ENCODE measurements around the gene ARID1B. TPM values are rescaled to one million over a fixed set of nuclear protein-coding genes. Genes with fewer than 3 reads are reported as not detected.

The ARID1B gene
- total and polyA plus RNA-seq, 10 of the 15 experiments (the other 5 are each of a cell fraction or from before 2014, with no cell fraction given): 24.7 to 133 (median 54.6) TPM

DNA sequence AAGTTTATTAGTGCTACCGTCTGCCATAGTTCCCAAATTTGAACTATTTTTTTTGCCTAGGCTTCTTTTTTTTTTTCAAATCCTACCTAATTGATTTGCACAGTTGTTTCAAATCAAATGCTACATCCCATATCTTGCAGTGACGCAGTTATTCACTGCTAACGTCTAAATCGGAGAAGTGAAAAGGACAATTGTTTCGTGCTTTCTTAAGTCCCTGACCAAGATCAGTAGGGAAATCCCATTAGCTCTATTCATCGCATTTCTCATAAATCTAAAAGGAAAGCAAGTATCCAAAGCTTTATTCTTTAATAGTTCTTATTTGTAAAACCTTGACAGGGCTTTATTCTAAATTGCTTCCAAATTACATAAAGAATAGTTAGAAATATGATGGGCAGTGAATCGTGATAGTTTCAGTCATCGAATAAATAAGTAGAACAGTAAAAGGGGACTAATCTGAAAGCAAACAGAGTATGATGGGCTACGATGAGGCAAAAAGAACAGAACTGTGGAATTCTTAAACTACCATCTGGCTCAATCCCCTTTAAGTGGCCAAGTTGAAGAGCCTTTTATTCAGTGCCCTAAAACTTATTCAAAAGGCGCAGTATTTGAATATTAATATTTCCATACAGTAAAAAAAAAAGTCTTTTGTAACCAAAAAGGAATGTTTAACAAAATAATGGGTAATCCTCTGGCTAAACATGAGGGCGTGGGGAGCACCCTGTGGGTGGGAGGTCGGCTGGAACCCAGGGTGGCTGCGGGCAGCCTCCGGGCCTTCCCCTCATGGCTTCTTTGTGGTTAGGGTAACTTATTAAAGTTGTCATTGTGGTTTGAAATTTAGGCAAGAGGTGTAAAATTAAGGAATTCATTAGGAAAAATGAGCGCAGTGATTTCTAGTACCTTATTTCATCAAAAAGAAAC, 3.0 kb upstream of the ARID1B start (continued):
- TF ChIP-seq MEF2A (IDR thresholded peaks at IDR 0.05; ENCODE audit: insufficient read depth, low read depth, low read length): no peak

GRCh38 chr6:156774863-156775405, 2.2 kb upstream of the ARID1B start:
- WGBS (ENCODE audit: insufficient coverage, insufficient replicate concordance, low lambda C conversion rate, missing lambda C conversion rate): 83% methylated on average over 5 of the region's 5 CpGs
- H3K27ac ChIP-seq (ENCODE audit: control insufficient read depth, insufficient read depth): no peak overlapping the region
- ATAC-seq (no peak), FAIRE-seq (no peak), DNase-seq (ENCODE audit: low read depth, low spot score) (no peak)
- ChIA-PET SMC1A (ENCODE audit: uncharacterized antibody, unreplicated experiment) (interaction anchor here (1.4 to 2.2 kb wide), 3 partner anchors 21 to 88 kb away, joined by 4 to 28 read pairs (median 17); no protein-coding TSS in a partner anchor), CTCF (interaction anchor here (0.6 kb wide), 1 partner anchor 19 kb away, joined by 4 read pairs; no protein-coding TSS in a partner anchor), POLR2A (interaction anchor here (1.4 kb wide), 1 partner anchor 22 kb away, joined by 3 read pairs; no protein-coding TSS in a partner anchor), RAD21 (ENCODE audit: unreplicated experiment) (no interaction called here)
- H3K27me3 ChIP-seq (replicated peaks in 1 of 2; ENCODE audit: control insufficient read depth in 2 of 2, insufficient read depth in 2 of 2, low read length in 1 of 2): no peaks in the 10 kb centered on the region
- intact Hi-C loops (cut with micrococcal nuclease; ENCODE audit: unreplicated experiment): loop anchor here (5.0 to 10.0 kb wide), 2 partner anchors 213 to 380 kb away; no protein-coding TSS in a partner anchor
- no TSS peak for BruUV-seq (replicated peaks)
- TF ChIP-seq IKZF2 (IDR thresholded peaks at IDR 0.05): 0 out of 4 replicates have a peak, but pooled peaks of 1 of the 2 experiments have one; percentile 5
- TF ChIP-seq, protein P1, sequence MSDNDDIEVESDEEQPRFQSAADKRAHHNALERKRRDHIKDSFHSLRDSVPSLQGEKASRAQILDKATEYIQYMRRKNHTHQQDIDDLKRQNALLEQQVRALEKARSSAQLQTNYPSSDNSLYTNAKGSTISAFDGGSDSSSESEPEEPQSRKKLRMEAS (IDR thresholded peaks at IDR 0.05; ENCODE audit: low read depth, low read length): no peak
- TF ChIP-seq USF1 (IDR thresholded peaks at IDR 0.05; ENCODE audit: borderline replicate concordance, extremely low read length, insufficient read depth, low read depth, low read length): no peak
- TF ChIP-seq ZSCAN29 (IDR thresholded peaks at IDR 0.05): no peak
- TF ChIP-seq, protein P2, sequence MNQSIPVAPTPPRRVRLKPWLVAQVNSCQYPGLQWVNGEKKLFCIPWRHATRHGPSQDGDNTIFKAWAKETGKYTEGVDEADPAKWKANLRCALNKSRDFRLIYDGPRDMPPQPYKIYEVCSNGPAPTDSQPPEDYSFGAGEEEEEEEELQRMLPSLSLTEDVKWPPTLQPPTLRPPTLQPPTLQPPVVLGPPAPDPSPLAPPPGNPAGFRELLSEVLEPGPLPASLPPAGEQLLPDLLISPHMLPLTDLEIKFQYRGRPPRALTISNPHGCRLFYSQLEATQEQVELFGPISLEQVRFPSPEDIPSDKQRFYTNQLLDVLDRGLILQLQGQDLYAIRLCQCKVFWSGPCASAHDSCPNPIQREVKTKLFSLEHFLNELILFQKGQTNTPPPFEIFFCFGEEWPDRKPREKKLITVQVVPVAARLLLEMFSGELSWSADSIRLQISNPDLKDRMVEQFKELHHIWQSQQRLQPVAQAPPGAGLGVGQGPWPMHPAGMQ (IDR thresholded peaks at IDR 0.05; ENCODE audit: borderline replicate concordance): no peak
- TF ChIP-seq LARP7 (IDR thresholded peaks at IDR 0.05): no peak
- TF ChIP-seq CBX5 (IDR thresholded peaks at IDR 0.05; ENCODE audit: low read depth): no peak
- 0 out of 2 replicates have a peak, but pooled peaks have one; percentile 1 for TF ChIP-seq IKZF1 (conservative IDR thresholded peaks at IDR 0.05)
- no peak for TF ChIP-seq CREB1 (IDR thresholded peaks at IDR 0.05; ENCODE audit: low read depth)
- no peak for TF ChIP-seq KDM1A (IDR thresholded peaks at IDR 0.05; ENCODE audit: borderline replicate concordance)
- no peak for TF ChIP-seq PAX5 (IDR thresholded peaks at IDR 0.05; ENCODE audit: borderline replicate concordance, low read depth, low read length)
- peak; percentile 4; the same call in 1 of the 2 replicates for TF ChIP-seq RELB (IDR thresholded peaks at IDR 0.05; ENCODE audit: low read depth)
- H3K4me1 ChIP-seq (ENCODE audit: control insufficient read depth, insufficient read depth, low read length): peaks cover 17% of the 10 kb centered on the region
- H3K36me3 ChIP-seq (ENCODE audit: control insufficient read depth in 2 of 2, insufficient read depth in 2 of 2, low read length in 1 of 2): no peaks in the 10 kb centered on the region
- peaks cover 47% of the 10 kb centered on the region for H3K79me2 ChIP-seq (ENCODE audit: control insufficient read depth, insufficient read depth, low read length)
- no peak overlapping the region for H2AFZ ChIP-seq (ENCODE audit: control insufficient read depth, low read depth, low read length)
- in situ Hi-C loops (cut with MboI): no loop called here
- H3K4me2 ChIP-seq (ENCODE audit: control insufficient read depth, insufficient read depth): peak overlapping the region; percentile 19
- H3K9ac ChIP-seq (ENCODE audit: control insufficient read depth, insufficient read depth, low read length): no peak overlapping the region
- H3K4me3 ChIP-seq: peak overlapping the region; percentile 13; the same call in 1 of the 2 replicates
- H3K9me3 ChIP-seq (replicated peaks; ENCODE audit: control insufficient read depth, insufficient read depth, low read length): no peaks in the 10 kb centered on the region
- no peaks in the 10 kb centered on the region for H4K20me1 ChIP-seq (ENCODE audit: control insufficient read depth, insufficient read depth)

Data from GM12878 (cell line).